ENCODE results near the gene ABCB8.

DNA sequence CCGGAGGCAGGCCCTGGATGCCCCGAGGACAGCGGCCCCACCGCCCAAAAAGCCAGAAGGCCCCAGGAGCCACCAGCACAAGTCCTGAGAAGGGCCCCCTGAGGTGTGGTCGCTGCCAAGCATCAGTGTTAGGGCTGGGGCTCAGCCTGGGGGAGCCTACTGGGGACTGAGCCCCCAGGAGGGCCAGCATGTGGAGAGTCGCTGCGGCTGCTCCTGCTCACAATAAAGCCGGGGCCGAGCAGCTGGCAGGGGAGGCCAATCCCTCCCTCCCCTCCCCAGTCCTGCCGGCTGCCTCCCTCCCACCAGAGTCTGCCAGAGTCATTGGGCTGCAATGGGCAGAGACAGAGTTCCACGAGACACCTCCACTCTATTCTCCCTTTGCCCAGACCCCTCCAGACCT lies 17.0 kb downstream of the ABCB8 start:
- TF ChIP-seq, protein P1, sequence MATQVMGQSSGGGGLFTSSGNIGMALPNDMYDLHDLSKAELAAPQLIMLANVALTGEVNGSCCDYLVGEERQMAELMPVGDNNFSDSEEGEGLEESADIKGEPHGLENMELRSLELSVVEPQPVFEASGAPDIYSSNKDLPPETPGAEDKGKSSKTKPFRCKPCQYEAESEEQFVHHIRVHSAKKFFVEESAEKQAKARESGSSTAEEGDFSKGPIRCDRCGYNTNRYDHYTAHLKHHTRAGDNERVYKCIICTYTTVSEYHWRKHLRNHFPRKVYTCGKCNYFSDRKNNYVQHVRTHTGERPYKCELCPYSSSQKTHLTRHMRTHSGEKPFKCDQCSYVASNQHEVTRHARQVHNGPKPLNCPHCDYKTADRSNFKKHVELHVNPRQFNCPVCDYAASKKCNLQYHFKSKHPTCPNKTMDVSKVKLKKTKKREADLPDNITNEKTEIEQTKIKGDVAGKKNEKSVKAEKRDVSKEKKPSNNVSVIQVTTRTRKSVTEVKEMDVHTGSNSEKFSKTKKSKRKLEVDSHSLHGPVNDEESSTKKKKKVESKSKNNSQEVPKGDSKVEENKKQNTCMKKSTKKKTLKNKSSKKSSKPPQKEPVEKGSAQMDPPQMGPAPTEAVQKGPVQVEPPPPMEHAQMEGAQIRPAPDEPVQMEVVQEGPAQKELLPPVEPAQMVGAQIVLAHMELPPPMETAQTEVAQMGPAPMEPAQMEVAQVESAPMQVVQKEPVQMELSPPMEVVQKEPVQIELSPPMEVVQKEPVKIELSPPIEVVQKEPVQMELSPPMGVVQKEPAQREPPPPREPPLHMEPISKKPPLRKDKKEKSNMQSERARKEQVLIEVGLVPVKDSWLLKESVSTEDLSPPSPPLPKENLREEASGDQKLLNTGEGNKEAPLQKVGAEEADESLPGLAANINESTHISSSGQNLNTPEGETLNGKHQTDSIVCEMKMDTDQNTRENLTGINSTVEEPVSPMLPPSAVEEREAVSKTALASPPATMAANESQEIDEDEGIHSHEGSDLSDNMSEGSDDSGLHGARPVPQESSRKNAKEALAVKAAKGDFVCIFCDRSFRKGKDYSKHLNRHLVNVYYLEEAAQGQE (IDR thresholded peaks at IDR 0.05) = no peak
- TF ChIP-seq GABPA (IDR thresholded peaks at IDR 0.05 in 1 of 2, conservative IDR thresholded peaks at IDR 0.05 in 1 of 2) (no peak), CTCF (IDR thresholded peaks at IDR 0.05; ENCODE audit: low read depth, low read length, missing input control) (no peak), JUND (IDR thresholded peaks at IDR 0.05) (no peak), RXRA (IDR thresholded peaks at IDR 0.05) (no peak), TAF1 (conservative IDR thresholded peaks at IDR 0.05) (no peak), SP1 (IDR thresholded peaks at IDR 0.05) (no peak), YY1 (IDR thresholded peaks at IDR 0.05) (no peak), FOXA1 (IDR thresholded peaks at IDR 0.05) (no peak), RAD21 (IDR thresholded peaks at IDR 0.05) (no peak)
- TF ChIP-seq, protein P2, sequence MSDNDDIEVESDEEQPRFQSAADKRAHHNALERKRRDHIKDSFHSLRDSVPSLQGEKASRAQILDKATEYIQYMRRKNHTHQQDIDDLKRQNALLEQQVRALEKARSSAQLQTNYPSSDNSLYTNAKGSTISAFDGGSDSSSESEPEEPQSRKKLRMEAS (IDR thresholded peaks at IDR 0.05) = no peak
- TF ChIP-seq, protein P3, sequence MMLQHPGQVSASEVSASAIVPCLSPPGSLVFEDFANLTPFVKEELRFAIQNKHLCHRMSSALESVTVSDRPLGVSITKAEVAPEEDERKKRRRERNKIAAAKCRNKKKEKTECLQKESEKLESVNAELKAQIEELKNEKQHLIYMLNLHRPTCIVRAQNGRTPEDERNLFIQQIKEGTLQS (IDR thresholded peaks at IDR 0.05) = no peak

Data from liver (tissue), 3 donors.